ENCODE results near the gene KRTAP1-1.
"Not testable (repeated sequence)": the region's sequence is repeated elsewhere in the genome, so short reads cannot be mapped to it uniquely, and the experiment has no call there.

KRTAP1-1 gene

GRCh38 chr17:41055130-41055529 is 13.9 kb upstream of the KRTAP1-1 start, which contains the start of gene KRTAP2-2:
Gene KRTAP2-2, minus strand, starts transcription at chr17:41055230. Its CDS starts 19 bp downstream, at chr17:41055211.
- DNase-seq (ENCODE audit: low spot score), result not testable (repeated sequence)

GRCh38 chr17:41054556-41054955 is 13.3 kb upstream of the KRTAP1-1 start:
- DNase-seq (ENCODE audit: low spot score), result not testable (repeated sequence)

GRCh38 chr17:41054025-41054424 is 12.8 kb upstream of the KRTAP1-1 start:
- DNase-seq (ENCODE audit: low spot score), result no peak

GRCh38 chr17:41052566-41052965 is 11.3 kb upstream of the KRTAP1-1 start:
- DNase-seq (ENCODE audit: low spot score), result no peak

GRCh38 chr17:41049110-41049509 is 7.9 kb upstream of the KRTAP1-1 start:
- no peak for DNase-seq (ENCODE audit: low spot score)

- no peak for DNase-seq (ENCODE audit: low spot score)
These were observed 7.2 kb upstream of the KRTAP1-1 start for GRCh38 chr17:41048441-41048840.

- DNase-seq (ENCODE audit: low spot score), result not testable (repeated sequence)
These were observed 5.7 kb upstream of the KRTAP1-1 start, which contains the start of gene KRTAP2-1 for GRCh38 chr17:41046735-41047465. Gene KRTAP2-1, minus strand, starts transcription at chr17:41047316. Its CDS starts 49 bp downstream, at chr17:41047267.

- DNase-seq (ENCODE audit: low spot score), result no peak
These were observed 1.7 kb upstream of the KRTAP1-1 start for GRCh38 chr17:41042953-41043352.

- no peak for DNase-seq (ENCODE audit: low spot score)
These were observed 3.3 kb downstream of the KRTAP1-1 start for GRCh38 chr17:41037853-41038350.

GRCh38 chr17:41034346-41034935 is 6.8 kb downstream of the KRTAP1-1 start, which contains the start of gene KRTAP1-3:
Gene KRTAP1-3, minus strand, starts transcription at chr17:41034874. Its CDS starts 53 bp downstream, at chr17:41034821.
- DNase-seq (ENCODE audit: low spot score), result not testable (repeated sequence)

- no peak for DNase-seq (ENCODE audit: low spot score)
These were observed 11.5 kb downstream of the KRTAP1-1 start, which contains the start of gene KRTAP1-4 for GRCh38 chr17:41029633-41030245. Gene KRTAP1-4, minus strand, starts transcription at chr17:41030195. Its CDS starts 117 bp downstream, at chr17:41030078.

- no peak for DNase-seq (ENCODE audit: low spot score)
These were observed 14.4 kb downstream of the KRTAP1-1 start, which contains the start of gene KRTAP1-5 for GRCh38 chr17:41026715-41027471. Gene KRTAP1-5, minus strand, starts transcription at chr17:41027208. Its CDS starts 53 bp downstream, at chr17:41027155.

GRCh38 chr17:41024697-41025096 is 16.6 kb downstream of the KRTAP1-1 start:
- no peak for DNase-seq (ENCODE audit: low spot score)

GRCh38 chr17:41020336-41020735 is 20.9 kb downstream of the KRTAP1-1 start:
- DNase-seq (ENCODE audit: low spot score), result no peak

- DNase-seq (ENCODE audit: low spot score), result no peak
These were observed 21.8 kb downstream of the KRTAP1-1 start for GRCh38 chr17:41019415-41019814.

GRCh38 chr17:41018541-41018940 is 22.7 kb downstream of the KRTAP1-1 start:
- no peak for DNase-seq (ENCODE audit: low spot score)

- DNase-seq (ENCODE audit: low spot score), result no peak
These were observed 24.6 kb downstream of the KRTAP1-1 start for GRCh38 chr17:41016578-41017215.

- DNase-seq (ENCODE audit: low spot score), result no peak
These were observed 25.8 kb downstream of the KRTAP1-1 start for GRCh38 chr17:41015454-41015853.

- DNase-seq (ENCODE audit: low spot score), result no peak
These were observed 27.6 kb downstream of the KRTAP1-1 start for GRCh38 chr17:41013606-41014005.

- DNase-seq (ENCODE audit: low spot score), result no peak
These were observed 28.1 kb downstream of the KRTAP1-1 start for GRCh38 chr17:41013181-41013580.
